Measurements from ENCODE around the gene FLOT1. TPM values are rescaled to one million over a fixed set of nuclear protein-coding genes. Genes with fewer than 3 reads are reported as not detected.

The FLOT1 gene
- total RNA-seq, 1 donor from 2014 or later = 175 TPM

DNA sequence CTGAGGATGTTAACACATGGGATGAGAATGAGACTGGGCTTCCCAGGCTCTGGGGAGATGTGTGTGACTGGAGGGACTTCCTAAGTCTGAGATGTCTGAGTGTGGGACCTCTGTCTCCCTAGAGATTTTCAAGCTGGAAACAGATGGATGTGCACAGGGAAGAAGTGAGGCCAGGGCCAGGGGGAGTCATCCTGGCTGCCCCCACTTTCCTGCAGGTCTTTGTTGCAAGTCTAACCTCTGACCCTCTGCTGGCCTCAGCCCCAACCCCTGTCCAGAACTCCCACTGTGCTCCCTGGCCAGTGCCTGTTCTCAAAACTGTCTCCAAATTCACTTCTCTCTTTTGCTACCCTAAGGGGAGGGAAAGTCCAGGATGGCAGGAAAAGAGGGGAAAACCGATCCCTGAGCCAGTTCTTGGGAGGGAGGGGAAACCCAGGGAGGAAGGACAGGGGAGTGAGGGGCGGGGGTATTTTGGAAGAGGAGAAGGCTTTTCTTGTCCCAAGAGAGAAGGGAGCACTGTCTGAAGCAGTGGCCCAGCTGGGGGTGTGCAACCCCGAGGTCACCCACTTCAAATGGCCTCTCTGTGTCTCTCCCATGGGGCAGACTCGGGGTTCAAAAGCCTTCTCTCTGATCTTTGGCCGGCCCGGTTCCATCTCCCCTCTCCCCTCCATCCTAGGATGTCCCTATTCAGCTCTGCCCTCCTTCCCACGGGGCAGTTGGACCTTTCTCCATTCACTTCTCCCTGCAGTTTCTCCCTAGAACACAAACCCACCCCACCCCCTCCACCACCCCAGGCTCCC lies 59.1 kb downstream of the FLOT1 start:
- H3K4me1 ChIP-seq = peaks cover 55% of the 10 kb centered on the region
- H3K27ac ChIP-seq = peak overlapping the region; percentile 92
- ATAC-seq (no peak), DNase-seq (no peak)
- TF ChIP-seq, protein P1, sequence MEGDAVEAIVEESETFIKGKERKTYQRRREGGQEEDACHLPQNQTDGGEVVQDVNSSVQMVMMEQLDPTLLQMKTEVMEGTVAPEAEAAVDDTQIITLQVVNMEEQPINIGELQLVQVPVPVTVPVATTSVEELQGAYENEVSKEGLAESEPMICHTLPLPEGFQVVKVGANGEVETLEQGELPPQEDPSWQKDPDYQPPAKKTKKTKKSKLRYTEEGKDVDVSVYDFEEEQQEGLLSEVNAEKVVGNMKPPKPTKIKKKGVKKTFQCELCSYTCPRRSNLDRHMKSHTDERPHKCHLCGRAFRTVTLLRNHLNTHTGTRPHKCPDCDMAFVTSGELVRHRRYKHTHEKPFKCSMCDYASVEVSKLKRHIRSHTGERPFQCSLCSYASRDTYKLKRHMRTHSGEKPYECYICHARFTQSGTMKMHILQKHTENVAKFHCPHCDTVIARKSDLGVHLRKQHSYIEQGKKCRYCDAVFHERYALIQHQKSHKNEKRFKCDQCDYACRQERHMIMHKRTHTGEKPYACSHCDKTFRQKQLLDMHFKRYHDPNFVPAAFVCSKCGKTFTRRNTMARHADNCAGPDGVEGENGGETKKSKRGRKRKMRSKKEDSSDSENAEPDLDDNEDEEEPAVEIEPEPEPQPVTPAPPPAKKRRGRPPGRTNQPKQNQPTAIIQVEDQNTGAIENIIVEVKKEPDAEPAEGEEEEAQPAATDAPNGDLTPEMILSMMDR (IDR thresholded peaks at IDR 0.05) = no peak
- H3K27me3 ChIP-seq = no peaks in the 10 kb centered on the region
- intact Hi-C loops (cut with DNase I) = loop anchor here (5.0 kb wide), 1 partner anchor 209 kb away; no protein-coding TSS in a partner anchor
- no peaks in the 10 kb centered on the region for H3K9me3 ChIP-seq
- peak overlapping the region; percentile 78 for H3K4me3 ChIP-seq
- peaks cover 19% of the 10 kb centered on the region for H3K36me3 ChIP-seq

GRCh38 chr6:30682143-30683117 lies 60.1 kb downstream of the FLOT1 start:
- ATAC-seq = peak; percentile 68
- H3K36me3 ChIP-seq = peaks cover 29% of the 10 kb centered on the region

DNA sequence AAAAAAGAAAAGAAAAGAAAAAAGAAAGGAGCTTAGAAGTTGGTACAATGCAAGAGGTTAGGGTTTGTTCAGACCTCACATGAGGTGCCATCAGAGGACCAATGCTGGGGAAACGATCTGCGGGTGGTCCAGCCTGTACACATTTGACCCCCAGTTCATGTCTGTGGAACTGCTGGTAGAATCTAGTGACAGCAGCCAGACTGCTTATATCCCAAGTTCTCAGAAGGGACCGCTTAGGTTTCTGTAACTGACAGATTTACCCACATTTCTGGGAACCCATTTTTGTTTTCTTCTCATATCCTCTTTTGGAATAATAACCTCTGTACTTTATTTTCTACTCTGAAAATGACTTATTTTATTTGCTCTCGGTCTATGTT lies 60.7 kb downstream of the FLOT1 start:
- H3K27ac ChIP-seq = peak overlapping the region; percentile 92
- ATAC-seq (no peak), DNase-seq (no peak)
- TF ChIP-seq, protein P1 (IDR thresholded peaks at IDR 0.05) = no peak
- no peaks in the 10 kb centered on the region for H3K9me3 ChIP-seq
- no peaks in the 10 kb centered on the region for H3K27me3 ChIP-seq
- H3K4me1 ChIP-seq = peaks cover 50% of the 10 kb centered on the region
- peak overlapping the region; percentile 78 for H3K4me3 ChIP-seq
- peaks cover 36% of the 10 kb centered on the region for H3K36me3 ChIP-seq
- intact Hi-C loops (cut with DNase I) = loop anchor here (5.0 kb wide), 1 partner anchor 211 kb away; no protein-coding TSS in a partner anchor

More at GRCh38 chr6:30682143-30683117, 60.1 kb downstream of the FLOT1 start:
- H3K9me3 ChIP-seq = no peaks in the 10 kb centered on the region
- DNase-seq = peak; percentile 92
- peaks cover 50% of the 10 kb centered on the region for H3K4me1 ChIP-seq
- H3K4me3 ChIP-seq = peak overlapping the region; percentile 78
- H3K27me3 ChIP-seq = no peaks in the 10 kb centered on the region
- peak overlapping the region; percentile 92 for H3K27ac ChIP-seq
- TF ChIP-seq, protein P1 (IDR thresholded peaks at IDR 0.05) = no peak
- intact Hi-C loops (cut with DNase I) = loop anchor here (5.0 kb wide), 1 partner anchor 210 kb away; no protein-coding TSS in a partner anchor

DNA sequence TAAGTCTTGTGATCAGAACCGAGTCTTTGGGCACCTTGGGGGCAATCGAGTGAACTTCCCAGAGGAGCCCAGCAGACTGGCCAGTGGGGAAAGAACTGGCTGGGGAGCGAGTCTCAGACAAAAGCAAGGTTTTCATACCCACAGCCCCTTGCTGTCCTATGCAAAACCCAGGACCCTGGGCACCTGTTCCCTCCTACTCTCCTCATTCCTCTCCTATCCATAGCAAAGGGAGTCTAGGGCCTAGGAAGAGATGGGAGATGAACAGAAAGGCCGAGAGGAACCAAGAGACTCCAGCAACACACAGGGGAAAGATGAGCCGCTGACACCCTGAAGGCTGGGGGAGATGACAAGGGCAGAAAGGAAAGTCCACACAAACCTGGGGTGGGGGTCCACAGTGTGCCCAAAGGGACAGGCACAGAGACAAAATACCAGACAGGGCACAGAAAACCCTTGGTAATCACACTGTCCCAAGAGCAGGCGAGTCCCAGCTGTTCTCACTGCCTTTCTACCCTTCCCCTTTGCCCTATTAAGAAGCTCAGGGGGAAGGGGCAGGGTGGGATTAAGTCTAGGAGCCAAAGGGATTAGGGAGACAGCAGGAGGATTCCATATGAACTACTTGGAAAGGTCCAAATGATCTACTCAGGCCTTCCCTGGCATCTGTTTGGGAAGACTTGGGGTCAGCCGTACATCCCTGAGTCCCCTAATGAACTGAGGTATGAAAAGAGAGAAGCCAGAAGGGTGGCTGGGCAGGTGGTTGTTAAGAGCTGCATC lies 62.5 kb downstream of the FLOT1 start:
- intact Hi-C loops (cut with DNase I) = loop anchor here (2.0 to 5.0 kb wide), 2 partner anchors 43 to 212 kb away; no protein-coding TSS in a partner anchor
- Histone ChIP-seq H3K36me3 (peaks cover 47% of the 10 kb centered on the region), H3K27ac (peak overlapping the region; percentile 92), H3K4me3 (peak overlapping the region; percentile 78), H3K27me3 (no peaks in the 10 kb centered on the region), H3K4me1 (peaks cover 46% of the 10 kb centered on the region), H3K9me3 (no peaks in the 10 kb centered on the region)
- ATAC-seq (no peak), DNase-seq (no peak)
- TF ChIP-seq, protein P1 (IDR thresholded peaks at IDR 0.05) = no peak
